ENCODE data around the gene OR2AT4.
"Not testable (repeated sequence)": the region's sequence is repeated elsewhere in the genome, so short reads cannot be mapped to it uniquely, and the experiment has no call there.

Gene OR2AT4

GRCh38 chr11:75101424-75102128, 4.9 kb upstream of the OR2AT4 start:
- no peak for DNase-seq

GRCh38 chr11:75100314-75100713, 3.6 kb upstream of the OR2AT4 start:
- DNase-seq, result peak; percentile 52

GRCh38 chr11:75099635-75100034, 3.0 kb upstream of the OR2AT4 start:
- no peak for DNase-seq

- not testable (repeated sequence) for DNase-seq
These were observed 2.3 kb upstream of the OR2AT4 start for GRCh38 chr11:75098835-75099439.

- not testable (repeated sequence) for DNase-seq
These were observed 1.5 kb upstream of the OR2AT4 start for GRCh38 chr11:75098181-75098580.

GRCh38 chr11:75097173-75097557, 489 bp upstream of the OR2AT4 start:
- DNase-seq, result no peak

GRCh38 chr11:75094382-75094781, 2.3 kb downstream of the OR2AT4 start:
- not testable (repeated sequence) for DNase-seq

- no peak for DNase-seq
These were observed 6.0 kb downstream of the OR2AT4 start for GRCh38 chr11:75090671-75091177.

- DNase-seq, result no peak
These were observed 9.1 kb downstream of the OR2AT4 start for GRCh38 chr11:75087319-75088305.

GRCh38 chr11:75084883-75085282, 11.8 kb downstream of the OR2AT4 start:
- DNase-seq, result no peak

- DNase-seq, result no peak
These were observed 13.5 kb downstream of the OR2AT4 start for GRCh38 chr11:75083217-75083605.

GRCh38 chr11:75082601-75083216, 14.0 kb downstream of the OR2AT4 start:
- DNase-seq, result no peak

- DNase-seq, result no peak
These were observed 17.1 kb downstream of the OR2AT4 start for GRCh38 chr11:75079546-75079945.

GRCh38 chr11:75078233-75078632, 18.4 kb downstream of the OR2AT4 start:
- DNase-seq, result no peak

- no peak for DNase-seq
These were observed 19.4 kb downstream of the OR2AT4 start for GRCh38 chr11:75077316-75077715.

- no peak for DNase-seq
These were observed 20.0 kb downstream of the OR2AT4 start for GRCh38 chr11:75076671-75077070.

- DNase-seq, result no peak
These were observed 23.1 kb downstream of the OR2AT4 start for GRCh38 chr11:75073459-75074190.

- DNase-seq, result no peak
These were observed 24.1 kb downstream of the OR2AT4 start for GRCh38 chr11:75072582-75072981.

GRCh38 chr11:75069473-75069872, 27.2 kb downstream of the OR2AT4 start:
- DNase-seq, result no peak

GRCh38 chr11:75068993-75069392, 27.7 kb downstream of the OR2AT4 start:
- DNase-seq, result no peak

GRCh38 chr11:75068559-75068958, 28.1 kb downstream of the OR2AT4 start:
- DNase-seq, result no peak

GRCh38 chr11:75066061-75066460, 30.6 kb downstream of the OR2AT4 start:
- no peak for DNase-seq
